Measurements from ENCODE around the gene CBLB.

Gene CBLB

GRCh38 chr3:105846809-105847208 is 22.0 kb downstream of the CBLB start:
- no peak for DNase-seq (ENCODE audit: low read depth in 2 of 2)

GRCh38 chr3:105845488-105845887 is 23.3 kb downstream of the CBLB start:
- DNase-seq (ENCODE audit: low read depth in 2 of 2): no peak

- no peak for DNase-seq (ENCODE audit: low read depth in 2 of 2)
Observed at GRCh38 chr3:105844704-105845103, 24.1 kb downstream of the CBLB start.

- no peak for DNase-seq (ENCODE audit: low read depth in 2 of 2)
Observed at GRCh38 chr3:105843994-105844393, 24.8 kb downstream of the CBLB start.

GRCh38 chr3:105842943-105843342 is 25.9 kb downstream of the CBLB start:
- DNase-seq (ENCODE audit: low read depth in 2 of 2): no peak

- no peak for DNase-seq (ENCODE audit: low read depth in 2 of 2)
Observed at GRCh38 chr3:105842449-105842848, 26.4 kb downstream of the CBLB start.

GRCh38 chr3:105837947-105838346 is 30.9 kb downstream of the CBLB start:
- DNase-seq (ENCODE audit: low read depth in 2 of 2): no peak

GRCh38 chr3:105837143-105837740 is 31.6 kb downstream of the CBLB start:
- DNase-seq (ENCODE audit: low read depth in 2 of 2): no peak

GRCh38 chr3:105836533-105836932 is 32.3 kb downstream of the CBLB start:
- DNase-seq (ENCODE audit: low read depth in 2 of 2): no peak

GRCh38 chr3:105835606-105836005 is 33.2 kb downstream of the CBLB start:
- no peak for DNase-seq (ENCODE audit: low read depth in 2 of 2)

GRCh38 chr3:105834768-105835167 is 34.0 kb downstream of the CBLB start:
- no peak for DNase-seq (ENCODE audit: low read depth in 2 of 2)

GRCh38 chr3:105832644-105833043 is 36.2 kb downstream of the CBLB start:
- no peak for DNase-seq (ENCODE audit: low read depth in 2 of 2)

GRCh38 chr3:105830836-105831235 is 38.0 kb downstream of the CBLB start:
- no peak for DNase-seq (ENCODE audit: low read depth in 2 of 2)

GRCh38 chr3:105829871-105830622 is 38.8 kb downstream of the CBLB start:
- DNase-seq (ENCODE audit: low read depth in 2 of 2): no peak

GRCh38 chr3:105829229-105829628 is 39.6 kb downstream of the CBLB start:
- peak in 1 of 2 donors; percentile 32 for DNase-seq (ENCODE audit: low read depth in 2 of 2)

- DNase-seq (ENCODE audit: low read depth in 2 of 2): no peak
Observed at GRCh38 chr3:105828703-105829102, 40.1 kb downstream of the CBLB start.

- no peak for DNase-seq (ENCODE audit: low read depth in 2 of 2)
Observed at GRCh38 chr3:105827959-105828358, 40.9 kb downstream of the CBLB start.

- DNase-seq (ENCODE audit: low read depth in 2 of 2): no peak
Observed at GRCh38 chr3:105826778-105827634, 41.8 kb downstream of the CBLB start.

- DNase-seq (ENCODE audit: low read depth in 2 of 2): no peak
Observed at GRCh38 chr3:105824129-105824528, 44.7 kb downstream of the CBLB start.

- no peak for DNase-seq (ENCODE audit: low read depth in 2 of 2)
Observed at GRCh38 chr3:105823149-105823867, 45.5 kb downstream of the CBLB start.

GRCh38 chr3:105822171-105823123 is 46.4 kb downstream of the CBLB start:
- DNase-seq (ENCODE audit: low read depth in 2 of 2): no peak

All from stimulated activated CD8-positive, alpha-beta memory T cell treated with anti-CD3 and anti-CD28 coated beads, Interleukin-2, amount 100 ng/mL, for 48 hours (primary cell).